CD4-positive, alpha-beta memory T cell (primary cell): ENCODE data around the gene ITGB4. TPM values are rescaled to one million over a fixed set of nuclear protein-coding genes. Genes with fewer than 3 reads are reported as not detected.

Source experiments
- CTCF ChIA-PET: fragments of 350-600 bp; sonication (Branson Sonifier 250); formaldehyde crosslinking; loops from one replicate; lab custom pipeline; 2021; ENCODE audit warnings: inconsistent platforms; ENCODE audit not compliant: partially characterized antibody; lab: Charles Lee
- POLR2A ChIA-PET: fragments of 350-600 bp; sonication (Branson Sonifier 250); formaldehyde crosslinking; loops from one replicate; lab custom pipeline; 2021; ENCODE audit not compliant: partially characterized antibody; lab: Charles Lee
- DNase-seq, 5 donors: peaks; one replicate each; pipeline versions ENCODE4 v3.0.0 to v3.0.0-alpha.2; 2020 to 2022; ENCODE audit warnings: mixed read lengths in 1 of 5
- H3K27ac ChIP-seq: one replicate; pipeline ENCODE4 v1.7.0; 2013; ENCODE audit warnings: low read depth, low read length
- H3K27me3 ChIP-seq: 2 replicates; pipeline ENCODE4 v1.7.0; 2013; ENCODE audit warnings: mild to moderate bottlenecking, low read length, moderate library complexity; ENCODE audit not compliant: insufficient read depth
- H3K36me3 ChIP-seq: 2 replicates; pipeline ENCODE4 v1.7.0; 2013; ENCODE audit warnings: mild to moderate bottlenecking, low read length, moderate library complexity; ENCODE audit not compliant: insufficient read depth
- H3K4me1 ChIP-seq: 2 replicates; pipeline ENCODE4 v1.7.0; 2013; ENCODE audit warnings: mild to moderate bottlenecking, low read length, moderate library complexity; ENCODE audit not compliant: insufficient read depth
- H3K4me3 ChIP-seq, 2 donors: one replicate each; pipeline ENCODE4 v1.7.0; 2013; ENCODE audit warnings: low read length in 2 of 2, mild to moderate bottlenecking in 1 of 2
- H3K9me3 ChIP-seq, 2 donors: one replicate each; pipeline ENCODE4 v1.7.0; 2013; ENCODE audit warnings: low read length in 2 of 2, control low read depth in 1 of 2; ENCODE audit not compliant: control insufficient read depth in 1 of 2
- H3K27ac Mint-ChIP-seq, 7 donors: one replicate each; pipeline ENCODE4 v1.8.0; 2020 to 2021; ENCODE audit warnings: mixed read lengths in 7 of 7, mild to moderate bottlenecking in 6 of 7, inconsistent platforms in 3 of 7, moderate library complexity in 3 of 7
- H3K27me3 Mint-ChIP-seq, 2 donors: one replicate each; pipeline ENCODE4 v1.8.0; 2020 to 2021; ENCODE audit warnings: mixed read lengths in 2 of 2
- H3K36me3 Mint-ChIP-seq, 2 donors: one replicate each; pipeline ENCODE4 v1.8.0; 2020 to 2021; ENCODE audit warnings: mixed read lengths in 2 of 2, inconsistent platforms in 1 of 2, mild to moderate bottlenecking in 1 of 2
- H3K4me1 Mint-ChIP-seq, 4 donors: one replicate each; pipeline ENCODE4 v1.8.0; 2020 to 2021; ENCODE audit warnings: mixed read lengths in 4 of 4, mild to moderate bottlenecking in 1 of 4
- H3K4me3 Mint-ChIP-seq, 8 donors: one replicate each; pipeline ENCODE4 v1.8.0; 2020 to 2021; ENCODE audit warnings: mixed read lengths in 8 of 8, mild to moderate bottlenecking in 7 of 8, moderate library complexity in 6 of 8, inconsistent platforms in 3 of 8
- H3K9me3 Mint-ChIP-seq, 8 donors: one replicate each; pipeline ENCODE4 v1.8.0; 2020 to 2021; ENCODE audit warnings: mixed read lengths in 8 of 8, mild to moderate bottlenecking in 5 of 8, inconsistent platforms in 3 of 8, moderate library complexity in 1 of 8
- intact Hi-C: fragments of 100-400 bp; cut with micrococcal nuclease; formaldehyde crosslinking; loops from one replicate; pipeline ENCODE4 v1.15.1; 2023
- polyA plus RNA-seq, 2 donors: library from polyadenylated mRNA; unstranded; fragments of 300-500 nt; fragmentation: Illumina TruSeq; gene quantifications; one replicate each; pipeline ENCODE4 v1.2.3, GENCODE V29; 2021
- total RNA-seq, 2 experiments: library from RNA; stranded (reverse); gene quantifications; one replicate each; pipeline ENCODE4 v1.2.3, GENCODE V29; 2021

Gene ITGB4
- total and polyA plus RNA-seq, 4 experiments from 2014 or later: 0.25 to 1.2 (median 0.79) TPM

GRCh38 chr17:75752802-75753513, 31.7 kb downstream of the ITGB4 start:
- Histone ChIP-seq H3K27ac (peak overlapping the region; percentile 11), H3K9me3 (no peaks in the 10 kb centered on the region), H3K4me1 (peaks cover 22% of the 10 kb centered on the region), H3K36me3 (no peaks in the 10 kb centered on the region), H3K27me3 (no peaks in the 10 kb centered on the region), H3K4me3 (peak overlapping the region in 1 of 2 donors; percentile 38)
- Mint-ChIP-seq H3K27ac (peak overlapping the region in 2 of 7 donors; percentile 36 to 60), H3K36me3 (no peaks in the 10 kb centered on the region), H3K27me3 (no peaks in the 10 kb centered on the region), H3K9me3 (no peaks in the 10 kb centered on the region), H3K4me1 (peaks cover 8 to 28% (median 19%) of the 10 kb centered on the region in 4 donors), H3K4me3 (peak overlapping the region; percentile 58 to 80 (median 72))
- intact Hi-C loops: loop anchor here (1.0 to 5.0 kb wide), 4 partner anchors 12 to 254 kb away; partner anchors contain the start of gene GALK1
- ChIA-PET POLR2A (interaction anchor here (0.6 to 2.9 kb wide), 22 partner anchors 10 to 297 kb away, joined by 3 to 117 read pairs (median 5); partner anchors contain the start of genes GALK1, MRPL38, RECQL5 and SAP30BP), CTCF (interaction anchor here (0.6 to 12.5 kb wide), 47 partner anchors 8 to 326 kb away, joined by 3 to 326 read pairs (median 5); partner anchors contain the start of genes FBF1, GALK1, RECQL5 and SAP30BP)
- peak in 1 of 5 donors; percentile 15 for DNase-seq

- POLR2A ChIA-PET: interaction anchor here (0.5 to 2.9 kb wide), 24 partner anchors 9 to 298 kb away, joined by 3 to 117 read pairs (median 5); partner anchors contain the start of genes GALK1, MRPL38, RECQL5 and SAP30BP
- Mint-ChIP-seq H3K9me3 (no peaks in the 10 kb centered on the region), H3K27me3 (no peaks in the 10 kb centered on the region), H3K4me1 (peaks cover 8 to 27% (median 18%) of the 10 kb centered on the region in 4 donors), H3K36me3 (no peaks in the 10 kb centered on the region), H3K4me3 (peak overlapping the region; percentile 58 to 80 (median 72)), H3K27ac (peak overlapping the region in 1 of 7 donors; percentile 60)
- Histone ChIP-seq H3K36me3 (no peaks in the 10 kb centered on the region), H3K4me1 (peaks cover 22% of the 10 kb centered on the region), H3K27ac (peak overlapping the region; percentile 11), H3K4me3 (peak overlapping the region in 1 of 2 donors; percentile 38), H3K9me3 (no peaks in the 10 kb centered on the region), H3K27me3 (no peaks in the 10 kb centered on the region)
- CTCF ChIA-PET: interaction anchor here (0.6 to 12.5 kb wide), 53 partner anchors 9 to 327 kb away, joined by 3 to 326 read pairs (median 4); partner anchors contain the start of genes FBF1, GALK1, MRPL38 and RECQL5
- DNase-seq: peak in 4 of 5 donors; percentile 67 to 78 (median 68)
- intact Hi-C loops: loop anchor here (1.0 to 5.0 kb wide), 4 partner anchors 12 to 254 kb away; partner anchors contain the start of gene GALK1
Observed at GRCh38 chr17:75753514-75754377, 32.5 kb downstream of the ITGB4 start.

- Histone ChIP-seq H3K4me1 (peaks cover 20% of the 10 kb centered on the region), H3K27ac (peak overlapping the region; percentile 11)
- intact Hi-C loops: loop anchor here (5.0 kb wide), 1 partner anchor 253 kb away; no protein-coding TSS in a partner anchor
Observed at GRCh38 chr17:75754378-75755204, 33.3 kb downstream of the ITGB4 start.

DNA sequence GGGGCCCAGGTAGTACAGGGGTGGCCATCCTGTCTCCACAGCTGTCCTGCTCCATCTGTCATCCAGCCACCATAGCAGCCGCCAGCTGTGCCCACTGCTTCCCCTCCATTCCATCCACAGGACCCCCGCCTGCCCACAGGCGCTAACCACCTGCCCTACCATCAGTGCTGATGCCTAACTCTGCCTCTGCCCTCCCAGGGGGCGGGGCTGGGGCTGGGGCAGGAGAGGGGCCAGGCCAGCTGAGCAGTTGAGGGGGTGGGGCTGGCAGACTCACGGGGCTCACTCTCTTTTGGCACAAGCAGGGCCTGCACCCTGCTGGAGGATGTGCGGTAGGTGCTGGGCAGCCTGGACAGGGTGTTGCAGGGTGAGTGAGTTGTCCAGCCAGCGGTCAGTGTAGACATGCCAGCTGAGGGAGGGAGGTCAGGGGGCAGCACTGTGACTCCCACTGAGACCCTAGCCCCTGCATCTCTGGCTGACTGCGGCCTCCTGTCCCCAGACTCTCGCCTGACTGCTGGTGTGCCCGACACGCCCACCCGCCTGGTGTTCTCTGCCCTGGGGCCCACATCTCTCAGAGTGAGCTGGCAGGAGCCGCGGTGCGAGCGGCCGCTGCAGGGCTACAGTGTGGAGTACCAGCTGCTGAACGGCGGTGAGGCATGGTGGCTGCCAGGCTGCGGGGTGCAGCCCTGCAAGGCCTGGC, 34.1 kb downstream of the ITGB4 start:
- Histone ChIP-seq H3K36me3 (no peaks in the 10 kb centered on the region), H3K9me3 (no peaks in the 10 kb centered on the region), H3K4me3 (no peak overlapping the region), H3K27me3 (no peaks in the 10 kb centered on the region), H3K27ac (no peak overlapping the region), H3K4me1 (peaks cover 13% of the 10 kb centered on the region)
- DNase-seq: no peak
- Mint-ChIP-seq H3K27ac (peak overlapping the region in 3 of 7 donors; percentile 69 to 88 (median 79)), H3K27me3 (no peaks in the 10 kb centered on the region), H3K36me3 (no peaks in the 10 kb centered on the region), H3K9me3 (no peaks in the 10 kb centered on the region), H3K4me3 (peak overlapping the region in 3 of 8 donors; percentile 59 to 83 (median 71)), H3K4me1 (peaks cover 4 to 19% (median 12%) of the 10 kb centered on the region in 4 donors)
- ChIA-PET CTCF (interaction anchor here (1.2 to 12.5 kb wide), 5 partner anchors 9 to 125 kb away, joined by 3 to 326 read pairs (median 5); partner anchors contain the start of genes GALK1 and SMIM5), POLR2A (interaction anchor here (1.2 to 2.5 kb wide), 3 partner anchors 9 to 142 kb away, joined by 4 to 14 read pairs (median 9); partner anchors contain the start of gene TRIM65)
- intact Hi-C loops: no loop called here

More at GRCh38 chr17:75754378-75755204, 33.3 kb downstream of the ITGB4 start:
- no peak for DNase-seq
- Mint-ChIP-seq H3K36me3 (no peaks in the 10 kb centered on the region), H3K4me1 (peaks cover 8 to 25% (median 17%) of the 10 kb centered on the region in 4 donors), H3K27ac (peak overlapping the region in 6 of 7 donors; percentile 1 to 92 (median 72)), H3K9me3 (no peaks in the 10 kb centered on the region), H3K27me3 (no peaks in the 10 kb centered on the region), H3K4me3 (peak overlapping the region in 6 of 8 donors; percentile 54 to 83 (median 64))
- Histone ChIP-seq H3K27me3 (no peaks in the 10 kb centered on the region), H3K36me3 (no peaks in the 10 kb centered on the region), H3K4me3 (no peak overlapping the region), H3K9me3 (no peaks in the 10 kb centered on the region)
- ChIA-PET CTCF (interaction anchor here (1.1 to 12.5 kb wide), 22 partner anchors 9 to 251 kb away, joined by 3 to 326 read pairs (median 11); partner anchors contain the start of genes GALK1, RECQL5, SAP30BP and SMIM5), POLR2A (interaction anchor here (1.0 to 2.9 kb wide), 15 partner anchors 8 to 166 kb away, joined by 3 to 117 read pairs (median 14); partner anchors contain the start of genes GALK1, RECQL5, SAP30BP and TRIM65)

DNA sequence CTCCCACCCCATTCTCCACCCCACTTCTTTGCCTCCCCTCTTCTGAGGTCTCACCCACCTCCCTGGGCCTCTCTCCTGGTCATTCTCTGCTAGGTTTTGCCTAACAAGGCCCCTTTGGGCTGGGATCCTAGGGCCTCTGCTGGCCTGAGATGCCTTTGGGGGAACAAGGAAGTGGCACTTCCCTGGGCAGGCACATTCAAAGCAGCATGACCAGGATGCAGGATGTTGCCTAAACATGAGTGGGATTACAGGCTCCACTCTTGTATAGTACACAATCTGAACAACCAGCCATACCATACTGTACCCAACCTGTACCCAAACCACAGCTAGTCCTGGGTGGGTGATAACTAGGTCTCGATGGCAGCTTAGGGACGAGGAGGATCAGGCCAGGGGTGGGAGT, 34.7 kb downstream of the ITGB4 start:
- no peak overlapping the region for H3K27ac ChIP-seq
- intact Hi-C loops: no loop called here
- H3K4me3 ChIP-seq: no peak overlapping the region
- no peaks in the 10 kb centered on the region for H3K27me3 ChIP-seq
- peak overlapping the region in 2 of 8 donors; percentile 26 to 65 for H3K4me3 Mint-ChIP-seq
- H3K27me3 Mint-ChIP-seq: no peaks in the 10 kb centered on the region
- peaks cover 13% of the 10 kb centered on the region for H3K4me1 ChIP-seq
- no peaks in the 10 kb centered on the region for H3K9me3 Mint-ChIP-seq
- ChIA-PET POLR2A (interaction anchor here (1.2 to 1.7 kb wide), 2 partner anchors 8 to 20 kb away, joined by 4 to 9 read pairs; no protein-coding TSS in a partner anchor), CTCF (interaction anchor here (1.2 to 12.5 kb wide), 4 partner anchors 9 to 125 kb away, joined by 3 to 326 read pairs (median 4); partner anchors contain the start of genes GALK1 and SMIM5)
- no peaks in the 10 kb centered on the region for H3K9me3 ChIP-seq
- no peaks in the 10 kb centered on the region for H3K36me3 ChIP-seq
- no peaks in the 10 kb centered on the region for H3K36me3 Mint-ChIP-seq
- no peak for DNase-seq
- H3K27ac Mint-ChIP-seq: peak overlapping the region in 2 of 7 donors; percentile 10 to 79
- peaks cover 4 to 16% (median 12%) of the 10 kb centered on the region in 4 donors for H3K4me1 Mint-ChIP-seq
